Lower leg skin (tissue), 3 donors: ENCODE data around the gene CACHD1.
"Not testable (repeated sequence)": the region's sequence is repeated elsewhere in the genome, so short reads cannot be mapped to it uniquely, and the experiment has no call there.

ENCODE experiments used
- POLR2A ChIP-seq, 2 donors: fragments of 450-650 bp; IDR thresholded peaks; one replicate each; pipeline ENCODE4 v1.6.1; 2016 to 2017; ENCODE audit warnings: antibody characterized with exemption in 2 of 2, mild to moderate bottlenecking in 1 of 2, moderate library complexity in 1 of 2
- TF ChIP-seq, protein P1 (sequence below), 3 donors: fragments of 450-650 bp; IDR thresholded peaks; one replicate each; pipeline ENCODE4 v1.5.1; 2016; ENCODE audit warnings: antibody characterized with exemption in 3 of 3, mild to moderate bottlenecking in 3 of 3, moderate library complexity in 2 of 3

- TF ChIP-seq, protein P1, sequence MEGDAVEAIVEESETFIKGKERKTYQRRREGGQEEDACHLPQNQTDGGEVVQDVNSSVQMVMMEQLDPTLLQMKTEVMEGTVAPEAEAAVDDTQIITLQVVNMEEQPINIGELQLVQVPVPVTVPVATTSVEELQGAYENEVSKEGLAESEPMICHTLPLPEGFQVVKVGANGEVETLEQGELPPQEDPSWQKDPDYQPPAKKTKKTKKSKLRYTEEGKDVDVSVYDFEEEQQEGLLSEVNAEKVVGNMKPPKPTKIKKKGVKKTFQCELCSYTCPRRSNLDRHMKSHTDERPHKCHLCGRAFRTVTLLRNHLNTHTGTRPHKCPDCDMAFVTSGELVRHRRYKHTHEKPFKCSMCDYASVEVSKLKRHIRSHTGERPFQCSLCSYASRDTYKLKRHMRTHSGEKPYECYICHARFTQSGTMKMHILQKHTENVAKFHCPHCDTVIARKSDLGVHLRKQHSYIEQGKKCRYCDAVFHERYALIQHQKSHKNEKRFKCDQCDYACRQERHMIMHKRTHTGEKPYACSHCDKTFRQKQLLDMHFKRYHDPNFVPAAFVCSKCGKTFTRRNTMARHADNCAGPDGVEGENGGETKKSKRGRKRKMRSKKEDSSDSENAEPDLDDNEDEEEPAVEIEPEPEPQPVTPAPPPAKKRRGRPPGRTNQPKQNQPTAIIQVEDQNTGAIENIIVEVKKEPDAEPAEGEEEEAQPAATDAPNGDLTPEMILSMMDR (IDR thresholded peaks at IDR 0.05), result not testable (repeated sequence)
- TF ChIP-seq POLR2A (IDR thresholded peaks at IDR 0.05), result not testable (repeated sequence)
Observed at GRCh38 chr1:64610950-64611349, 141.0 kb downstream of the CACHD1 start.
